HG02623 (cell line): ENCODE data around the gene ACACA.

Source experiments
- ATAC-seq: cut with Tn5 transposase; IDR thresholded peaks from one replicate; pipeline ENCODE4 v1.9.1; 2021; ENCODE audit warnings: moderate library complexity; ENCODE audit not compliant: unreplicated experiment

The ACACA gene

GRCh38 chr17:37142294-37142896, 264.2 kb downstream of the ACACA start:
- ATAC-seq = no peak

DNA sequence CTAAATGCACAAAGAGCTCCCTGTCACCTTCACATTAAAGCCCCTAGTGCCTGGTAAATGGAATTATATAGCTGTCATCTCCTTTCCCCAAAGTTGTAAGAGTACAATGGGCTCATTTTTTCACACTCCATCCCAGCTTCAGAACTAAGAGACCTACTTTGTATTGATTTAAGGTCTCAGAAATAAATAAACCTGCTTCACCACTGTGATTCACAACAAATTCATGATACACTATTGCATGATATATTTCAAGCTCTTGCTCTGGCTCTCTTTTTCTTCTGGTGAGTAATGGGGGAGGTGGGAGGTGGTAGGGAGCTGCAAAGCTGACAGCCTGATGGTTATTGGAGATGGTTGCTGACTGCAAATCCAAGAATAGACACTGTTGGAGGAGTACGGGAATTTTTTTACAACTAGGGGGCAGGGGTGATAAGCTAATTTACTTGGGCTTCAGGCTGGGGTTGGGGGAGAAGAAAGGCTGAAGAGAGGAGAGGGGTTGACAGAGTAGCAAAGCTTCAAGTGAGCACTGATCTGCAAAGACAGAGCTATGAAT, 268.0 kb downstream of the ACACA start:
- ATAC-seq = no peak

- no peak for ATAC-seq
Measured at GRCh38 chr17:37137906-37138514, 268.6 kb downstream of the ACACA start.

DNA sequence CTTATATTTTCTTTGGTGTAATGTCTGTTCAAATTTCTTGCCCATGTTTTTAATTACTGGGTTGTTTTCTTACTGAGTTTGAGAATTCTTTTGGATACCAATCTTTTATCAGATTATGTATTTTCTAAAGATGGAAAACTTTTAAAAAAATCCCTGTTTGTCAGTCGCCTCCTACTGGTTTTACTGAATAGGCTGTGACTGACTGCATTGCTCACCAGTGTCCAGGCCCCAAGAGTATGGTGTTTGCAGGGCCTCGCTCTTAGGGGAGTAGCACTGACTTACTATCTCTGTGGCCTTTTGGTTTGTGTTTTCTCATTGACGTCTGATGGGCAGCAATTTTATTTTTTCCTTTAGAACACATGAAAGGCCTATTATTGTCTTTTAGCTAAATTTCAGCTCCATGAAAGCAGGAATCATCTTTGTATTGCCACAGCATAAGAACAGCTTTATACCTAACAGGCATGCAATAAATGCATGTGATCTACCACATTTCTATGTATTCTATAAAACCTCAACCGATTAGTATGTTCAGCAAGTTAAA, 269.5 kb downstream of the ACACA start:
- no peak for ATAC-seq

DNA sequence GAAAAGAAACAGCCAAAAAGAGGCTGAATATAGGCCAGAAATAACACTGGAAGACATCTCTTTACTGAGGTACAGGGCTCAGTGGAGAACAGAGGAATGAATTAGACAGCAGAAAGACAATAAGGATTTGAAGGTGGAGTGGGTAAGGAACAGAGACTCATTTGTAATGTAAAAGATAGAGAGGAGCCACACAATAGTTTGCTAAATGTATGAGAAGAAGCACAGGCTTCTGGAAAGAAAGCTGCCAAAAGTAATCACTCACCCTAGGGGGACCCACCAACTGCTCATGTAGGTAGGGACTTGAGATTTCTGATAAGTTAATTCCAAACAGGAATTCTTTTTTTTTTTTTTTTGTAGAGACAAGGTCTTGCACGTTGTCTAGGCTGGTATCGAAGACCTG, 271.1 kb downstream of the ACACA start:
- no peak for ATAC-seq

GRCh38 chr17:37134050-37134449, 272.6 kb downstream of the ACACA start:
- ATAC-seq = no peak

- ATAC-seq = no peak
Measured at GRCh38 chr17:37133136-37133535, 273.5 kb downstream of the ACACA start.

- ATAC-seq = no peak
Measured at GRCh38 chr17:37131669-37132611, 274.7 kb downstream of the ACACA start.

- no peak for ATAC-seq
Measured at GRCh38 chr17:37130984-37131446, 275.6 kb downstream of the ACACA start.

GRCh38 chr17:37124821-37125173, 281.8 kb downstream of the ACACA start:
- ATAC-seq = no peak

DNA sequence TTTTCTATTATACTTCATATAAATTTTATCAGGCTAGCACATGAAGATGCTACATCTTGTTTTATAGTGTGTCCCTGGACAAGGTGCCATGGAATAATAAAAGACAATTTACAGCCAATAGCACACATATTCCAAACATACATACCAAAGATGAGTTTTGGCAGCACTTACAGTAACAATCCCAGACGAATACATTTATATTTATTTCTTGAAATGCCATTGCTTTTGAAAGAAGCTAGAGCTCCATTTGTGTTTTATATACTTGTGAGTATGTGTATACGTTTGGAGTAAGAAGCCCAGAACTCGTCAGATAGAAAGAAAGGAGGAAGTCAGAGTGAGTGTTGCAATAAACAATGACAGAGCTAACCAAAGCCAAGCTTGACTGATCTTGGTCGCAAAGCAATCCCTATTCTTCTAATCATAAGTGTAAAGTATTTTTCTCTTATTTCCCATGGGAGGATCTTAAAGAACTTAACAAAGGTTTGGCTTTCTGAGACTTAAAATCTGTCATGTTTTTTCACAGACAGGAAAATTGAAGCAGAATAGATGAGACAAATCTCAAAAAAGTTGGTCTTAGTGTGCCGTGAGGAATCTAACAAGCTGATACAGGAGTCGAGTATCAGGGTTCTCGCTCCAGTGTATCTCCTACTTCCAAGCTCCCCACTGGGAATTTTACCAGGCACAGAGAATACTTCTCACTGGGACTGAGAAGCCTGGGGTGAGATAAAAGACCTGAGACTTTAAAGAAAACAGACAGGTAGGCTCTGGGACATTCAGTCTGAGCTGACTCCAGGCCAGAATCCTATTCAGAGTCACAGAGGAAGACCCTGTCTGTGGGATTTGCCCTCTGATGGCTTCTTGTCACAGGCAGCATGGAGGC, 282.5 kb downstream of the ACACA start:
- ATAC-seq = no peak

- ATAC-seq = no peak
Measured at GRCh38 chr17:37123386-37123785, 283.2 kb downstream of the ACACA start.

GRCh38 chr17:37121616-37122015, 285.0 kb downstream of the ACACA start:
- ATAC-seq = no peak

GRCh38 chr17:37118366-37119137, 288.1 kb downstream of the ACACA start:
- ATAC-seq = no peak

DNA sequence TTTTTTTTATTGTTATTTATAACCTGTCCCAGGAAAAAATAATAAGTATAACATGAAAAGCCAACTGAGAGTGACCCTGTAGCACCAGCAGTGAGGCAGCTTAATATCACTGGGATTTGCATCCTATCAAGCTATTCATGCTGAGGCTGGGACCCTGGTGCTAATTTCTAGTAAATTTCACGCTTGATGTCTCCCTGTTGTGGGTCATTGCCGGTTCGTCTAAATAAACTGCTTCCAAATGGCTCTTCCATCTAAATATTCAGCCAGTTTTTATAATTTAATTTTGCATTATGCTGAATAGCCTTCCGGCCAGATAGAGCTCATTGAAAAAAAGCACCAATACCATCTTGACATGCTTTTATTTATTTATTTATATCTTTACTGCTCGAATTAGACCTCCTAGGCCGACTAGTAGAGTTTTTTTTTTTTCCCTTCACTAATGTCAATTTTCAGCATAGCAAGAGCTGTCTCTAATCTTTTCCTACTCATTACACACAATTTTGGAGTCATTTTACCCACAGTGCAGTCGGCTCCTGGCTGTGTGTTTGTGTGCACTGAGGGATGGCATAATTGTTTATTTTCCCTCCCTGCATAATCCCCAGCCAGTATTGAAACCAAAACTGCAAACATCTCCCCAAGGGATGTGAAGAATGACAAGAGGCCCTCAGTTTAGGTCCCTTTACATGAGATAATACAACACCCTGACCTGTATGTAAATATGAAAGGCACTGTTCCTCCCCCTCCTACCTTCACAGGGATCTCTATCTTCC, 289.1 kb downstream of the ACACA start:
- no peak for ATAC-seq

GRCh38 chr17:37116671-37117185, 289.9 kb downstream of the ACACA start:
- ATAC-seq = no peak

- no peak for ATAC-seq
Measured at GRCh38 chr17:37111329-37111728, 295.3 kb downstream of the ACACA start.

DNA sequence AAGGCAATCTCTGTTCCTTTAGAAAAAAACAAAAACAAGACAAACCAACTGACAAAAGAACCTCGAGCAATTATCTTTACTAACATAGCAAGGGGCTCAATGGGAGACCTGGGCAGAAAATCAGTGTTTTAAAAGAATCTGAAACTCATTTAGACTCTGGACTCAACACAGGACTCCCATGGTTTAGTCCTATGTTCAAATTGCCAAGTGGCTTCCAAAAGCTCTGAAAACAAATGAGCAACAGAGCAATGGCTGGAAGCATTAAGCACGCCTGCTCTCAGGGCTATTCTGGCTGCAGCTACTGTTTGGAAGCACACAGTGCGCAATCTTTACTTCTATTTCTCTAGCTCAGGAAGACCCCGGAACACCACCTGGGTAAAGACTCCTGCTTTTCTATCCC, 295.9 kb downstream of the ACACA start:
- no peak for ATAC-seq
